Activated T-cell treated with anti-CD3 and anti-CD28 coated beads, Interleukin-2, amount 50 U/mL, for 1 hour (primary cell): ENCODE results near the gene BDP1.
"Not testable (repeated sequence)": the region's sequence is repeated elsewhere in the genome, so short reads cannot be mapped to it uniquely, and the experiment has no call there.

Experiments used
- DNase-seq: peaks from one replicate; pipeline ENCODE4 v3.0.0-alpha.2; 2020

BDP1 gene

DNA sequence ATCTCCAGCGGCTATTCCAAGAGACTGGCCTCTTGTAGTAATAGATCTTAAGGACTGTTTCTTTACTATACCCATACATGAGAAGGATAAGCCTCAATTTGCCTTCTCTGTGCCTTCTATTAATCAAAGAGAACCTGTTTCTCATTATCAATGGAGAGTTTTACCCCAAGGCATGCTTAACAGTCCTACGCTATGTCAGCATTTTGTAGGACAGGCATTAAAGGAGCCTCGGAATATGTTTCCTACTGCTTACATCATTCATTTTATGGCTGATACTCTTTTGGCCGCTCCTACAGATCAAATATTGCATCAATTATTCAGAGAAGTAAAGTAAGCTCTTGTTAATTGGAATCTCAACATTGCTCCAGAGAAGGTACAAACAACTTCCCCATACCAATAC is 120.1 kb downstream of the BDP1 start:
- not testable (repeated sequence) for DNase-seq

DNA sequence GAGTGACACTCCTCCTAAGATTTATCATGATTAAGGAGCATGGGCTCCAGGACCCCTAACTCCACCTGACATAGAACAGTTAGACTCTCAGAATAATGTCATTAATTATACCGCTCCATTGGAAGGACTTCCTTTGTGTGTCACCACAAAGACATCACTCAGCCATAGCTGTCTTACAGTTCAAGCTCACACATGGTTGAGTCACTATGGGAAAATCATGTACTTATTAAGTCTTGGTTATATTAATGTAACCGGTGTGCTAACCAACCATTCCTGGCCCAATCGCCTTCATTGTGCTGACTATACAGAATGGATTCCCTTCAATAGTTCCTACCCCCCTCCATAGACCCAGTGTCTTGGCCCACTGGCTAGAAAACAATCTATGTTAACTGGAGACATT is 120.8 kb downstream of the BDP1 start:
- DNase-seq = no peak

DNA sequence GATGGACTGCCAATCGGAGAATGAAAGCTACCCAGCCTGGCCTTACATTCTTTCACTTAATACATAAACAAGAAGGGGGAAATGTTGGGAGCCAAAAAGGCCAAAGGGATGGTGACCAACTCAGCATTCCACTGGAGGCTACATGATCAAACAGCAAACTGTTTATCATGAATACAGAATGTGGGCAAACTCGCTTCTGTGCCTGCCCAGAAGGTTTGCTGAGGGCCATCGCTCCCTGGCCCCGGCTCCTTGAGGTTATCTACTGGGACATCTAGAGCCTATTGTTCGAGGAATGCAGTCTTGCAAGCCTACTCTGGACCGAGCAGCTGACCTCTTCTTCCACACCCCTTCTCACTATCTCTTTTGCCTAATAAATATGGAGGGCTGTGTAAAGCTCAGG is 122.4 kb downstream of the BDP1 start:
- DNase-seq = not testable (repeated sequence)

DNA sequence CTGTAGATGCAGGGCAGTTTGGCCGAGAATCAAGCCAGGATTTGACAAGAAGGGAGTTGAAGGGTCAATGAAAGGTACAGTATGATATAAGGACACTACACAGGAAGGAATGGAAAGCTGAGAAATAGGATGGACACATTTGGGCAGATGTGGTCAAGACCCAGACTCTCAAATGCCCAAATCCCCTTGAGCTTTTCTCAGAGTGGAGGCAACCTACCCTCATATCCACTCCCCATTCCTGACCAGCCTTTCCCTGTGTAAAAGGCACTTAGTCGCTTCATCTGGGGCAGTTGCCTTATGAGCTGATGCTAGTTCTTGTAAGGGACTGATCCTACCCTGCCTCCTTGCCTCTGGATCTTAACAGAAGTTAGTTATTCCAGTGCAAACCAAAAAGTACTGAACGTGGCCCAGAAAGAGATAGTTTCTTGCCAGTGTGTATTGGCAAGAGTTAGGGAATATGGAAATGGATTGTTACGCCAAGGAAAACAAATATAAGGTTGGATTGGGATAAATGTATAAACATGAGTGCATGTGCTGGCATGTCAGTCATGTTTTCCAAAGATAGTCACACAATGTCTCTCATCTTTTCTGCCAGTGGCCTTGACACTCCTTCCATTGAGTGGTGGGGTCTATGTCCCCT is 127.6 kb downstream of the BDP1 start:
- DNase-seq = no peak

DNA sequence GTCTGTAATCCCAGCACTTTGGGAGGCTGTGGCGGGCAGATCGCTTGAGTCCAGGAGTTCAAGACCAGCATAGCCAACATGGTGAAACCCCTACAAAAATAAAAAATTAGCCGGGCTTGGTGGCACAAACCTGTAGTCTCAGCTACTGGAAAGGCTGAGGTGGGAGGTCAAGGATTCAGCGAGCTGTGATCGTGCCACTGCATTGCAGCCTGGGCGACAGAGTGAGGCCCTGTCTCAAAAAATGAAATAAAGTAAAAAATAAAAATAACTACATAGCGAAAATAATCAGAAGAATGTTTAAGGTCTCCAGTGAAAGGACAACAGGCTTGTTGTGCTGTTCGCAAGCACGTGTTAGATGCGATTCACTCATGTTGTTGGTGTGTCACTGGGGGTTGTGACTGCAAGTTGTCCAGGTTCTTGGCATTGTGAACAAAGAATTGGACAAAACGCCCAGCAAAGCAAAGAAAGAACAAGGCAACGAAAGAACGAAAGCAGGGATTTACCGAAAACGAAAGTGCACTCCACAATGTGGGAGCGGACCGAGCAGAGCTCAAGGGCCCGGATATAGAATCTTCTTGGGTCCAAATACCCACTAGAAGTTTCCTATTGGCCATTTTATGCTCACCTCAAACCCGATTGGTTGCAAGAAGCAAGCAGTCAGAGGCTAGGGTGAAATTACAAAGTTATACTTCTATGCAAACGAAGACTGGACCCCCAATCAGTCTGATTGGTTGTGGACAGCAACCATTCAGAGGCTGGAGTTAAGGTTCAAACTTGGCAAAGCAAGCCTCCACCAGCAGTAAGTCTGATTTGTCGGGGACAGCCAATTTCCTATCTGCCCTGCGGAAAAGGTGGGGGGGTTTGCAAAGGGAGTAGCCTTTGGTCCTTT is 130.8 kb downstream of the BDP1 start:
- peak; percentile 20 for DNase-seq

DNA sequence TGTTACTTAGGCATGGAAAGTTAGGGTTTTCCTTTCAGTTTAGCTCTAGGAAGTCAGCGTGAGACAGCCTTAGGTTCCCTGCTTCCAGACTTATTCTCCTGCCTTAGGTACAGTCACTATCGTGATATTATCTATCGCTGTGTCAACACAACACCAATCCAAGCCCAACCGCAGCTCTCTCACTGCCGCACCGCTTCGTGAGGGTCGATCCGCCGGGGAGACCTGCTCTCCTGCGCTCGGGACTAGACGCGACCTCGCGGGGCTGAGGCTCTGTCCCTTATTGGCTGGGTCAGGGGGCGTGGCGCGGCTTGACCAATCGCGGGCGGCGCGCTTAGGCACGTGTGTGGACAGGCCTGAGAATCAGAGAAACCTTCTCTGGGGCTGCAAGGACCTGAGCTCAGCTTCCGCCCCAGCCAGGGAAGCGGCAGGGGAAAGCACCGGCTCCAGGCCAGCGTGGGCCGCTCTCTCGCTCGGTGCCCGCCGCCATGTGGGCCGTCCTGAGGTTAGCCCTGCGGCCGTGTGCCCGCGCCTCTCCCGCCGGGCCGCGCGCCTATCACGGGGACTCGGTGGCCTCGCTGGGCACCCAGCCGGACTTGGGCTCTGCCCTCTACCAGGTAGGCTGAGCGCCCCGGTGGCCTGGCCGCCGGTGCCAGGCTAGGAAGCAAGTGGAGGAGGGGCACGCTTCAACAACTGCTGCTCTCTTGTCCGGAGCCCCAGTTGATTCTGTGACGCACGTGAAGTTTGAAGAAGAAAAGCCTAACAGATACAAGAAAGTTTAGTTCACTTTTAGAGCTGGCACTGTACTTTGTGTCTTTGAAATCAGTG is 131.7 kb downstream of the BDP1 start, which contains the start of gene MCCC2:
Gene MCCC2 (plus strand): TSS at position 400 of the 825 bp plus-strand sequence. CDS start 86 bp downstream, at position 486.
- peak; percentile 93 for DNase-seq

DNA sequence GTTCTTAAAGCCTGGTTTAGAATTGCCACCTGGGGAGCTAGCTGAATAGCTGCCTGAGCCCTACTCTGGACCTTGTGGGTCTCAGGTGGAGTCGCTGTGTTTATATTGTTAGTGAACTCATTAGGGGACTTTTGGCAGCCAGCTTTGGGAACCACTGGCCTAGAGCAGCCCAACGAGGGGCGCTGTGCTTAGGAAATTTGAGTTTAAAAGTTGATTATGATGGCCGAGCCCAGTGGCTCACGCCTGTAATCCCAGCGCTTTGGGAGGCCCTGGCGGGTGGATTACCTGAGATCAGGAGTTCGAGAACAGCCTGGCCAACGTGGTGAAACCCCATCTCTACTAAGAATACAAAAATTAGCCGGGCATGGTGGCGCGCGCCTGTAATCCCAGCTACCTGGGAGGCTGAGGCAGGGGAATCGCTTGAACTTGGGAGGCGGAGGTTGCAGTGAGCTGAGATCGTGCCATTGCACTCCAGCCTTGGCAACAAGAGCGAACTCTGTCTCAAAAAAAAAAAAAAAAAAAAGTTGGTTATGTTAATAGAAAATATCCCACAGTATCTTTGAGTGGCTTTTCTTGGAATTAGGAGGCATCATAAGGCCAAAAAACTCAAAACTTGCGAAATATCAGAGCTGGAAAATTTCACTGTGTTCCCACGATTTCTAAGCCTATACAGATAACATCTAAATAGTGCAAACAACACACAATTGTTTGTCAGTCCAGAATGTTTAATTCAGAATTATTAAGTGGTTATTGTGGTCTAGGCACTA is 132.5 kb downstream of the BDP1 start:
- no peak for DNase-seq

DNA sequence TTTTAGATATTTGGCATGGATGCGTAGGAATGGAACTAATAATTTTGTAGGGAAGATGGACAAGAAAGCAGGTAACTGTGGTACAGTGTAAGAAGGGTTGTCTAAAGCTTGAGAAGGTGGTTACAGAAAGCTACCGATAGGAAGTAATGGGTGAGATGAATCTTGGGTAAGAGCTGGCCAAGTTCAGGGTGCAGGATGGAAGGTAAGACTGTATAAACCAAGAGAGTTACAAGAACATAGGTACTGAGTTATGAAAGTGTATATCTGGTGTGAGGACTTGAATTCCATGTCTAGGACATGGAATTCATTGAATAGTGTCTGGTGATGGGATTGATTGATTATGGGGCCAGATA is 133.1 kb downstream of the BDP1 start:
- no peak for DNase-seq

DNA sequence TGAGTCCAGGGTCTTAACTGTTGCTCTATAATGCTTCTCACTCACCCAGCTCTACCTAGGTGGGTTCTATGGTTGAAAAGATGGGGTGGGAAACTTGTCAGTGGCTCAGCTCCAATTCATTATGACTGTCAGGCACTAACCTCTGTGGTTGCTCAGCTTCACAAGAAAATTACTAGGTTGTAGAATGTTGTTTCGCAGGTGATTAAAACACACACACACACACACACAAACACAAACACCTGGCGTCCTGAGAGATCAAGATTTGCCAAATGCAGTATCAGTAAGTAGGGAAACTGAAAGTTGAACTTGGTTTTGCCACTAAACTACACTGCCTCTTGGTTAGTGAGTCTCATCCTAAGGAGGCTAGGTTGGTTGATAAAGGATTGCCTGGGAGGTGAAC is 134.5 kb downstream of the BDP1 start:
- DNase-seq = no peak

DNA sequence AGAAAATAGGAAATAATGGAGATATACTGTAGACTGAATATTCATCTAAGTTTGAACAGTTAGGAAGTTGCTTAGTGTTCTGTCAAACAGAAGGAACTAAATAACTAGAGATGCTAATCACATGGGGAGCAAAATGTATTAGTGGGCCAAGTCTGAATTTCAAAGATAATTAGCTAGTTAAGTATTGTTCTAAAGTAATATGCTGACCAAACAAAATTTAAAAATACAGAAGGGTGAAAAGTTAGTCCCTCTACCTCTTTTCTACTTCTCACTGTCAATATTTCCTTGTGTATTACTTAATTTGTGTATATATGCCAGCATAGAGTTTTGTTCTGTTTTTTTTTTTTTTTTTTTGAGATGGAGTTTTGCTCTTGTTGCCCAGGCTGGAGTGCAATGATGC is 135.6 kb downstream of the BDP1 start:
- no peak for DNase-seq

DNA sequence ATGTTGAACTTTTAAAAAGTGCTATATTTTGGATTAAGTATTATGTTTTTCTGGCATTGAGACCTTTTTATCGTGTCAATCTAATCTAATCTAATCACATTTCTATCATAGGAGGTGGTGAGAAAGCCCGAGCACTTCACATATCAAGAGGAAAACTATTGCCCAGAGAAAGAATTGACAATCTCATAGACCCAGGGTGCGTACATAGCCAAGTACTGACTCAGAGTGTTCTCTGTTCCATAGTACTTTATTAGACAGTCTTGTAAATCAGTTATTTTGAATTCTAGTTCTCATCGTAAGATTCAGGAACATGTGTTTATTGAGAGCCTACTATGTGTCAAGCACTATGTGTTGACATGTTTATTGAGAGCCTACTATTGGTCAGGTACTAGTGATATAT is 140.7 kb downstream of the BDP1 start:
- no peak for DNase-seq

DNA sequence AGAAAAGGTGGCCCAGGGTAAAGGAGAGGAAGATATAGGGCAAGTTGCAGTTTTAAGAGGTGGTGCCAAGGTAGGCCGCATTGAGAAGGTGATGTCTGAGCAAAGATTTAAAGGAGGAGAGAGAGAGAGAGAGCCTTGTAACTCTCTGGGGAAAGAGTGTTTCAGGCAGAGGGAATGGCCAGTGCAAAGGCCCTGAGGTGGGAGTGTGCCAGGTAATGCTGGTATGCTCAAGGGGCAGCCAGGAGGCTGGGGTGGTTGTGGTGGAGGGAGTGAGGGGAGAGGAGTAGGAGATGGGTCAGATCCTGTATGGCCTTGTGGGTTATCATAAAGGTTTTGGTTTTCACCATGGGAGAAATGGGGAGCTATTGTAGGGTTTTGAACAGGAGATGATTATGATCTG is 141.6 kb downstream of the BDP1 start:
- no peak for DNase-seq

DNA sequence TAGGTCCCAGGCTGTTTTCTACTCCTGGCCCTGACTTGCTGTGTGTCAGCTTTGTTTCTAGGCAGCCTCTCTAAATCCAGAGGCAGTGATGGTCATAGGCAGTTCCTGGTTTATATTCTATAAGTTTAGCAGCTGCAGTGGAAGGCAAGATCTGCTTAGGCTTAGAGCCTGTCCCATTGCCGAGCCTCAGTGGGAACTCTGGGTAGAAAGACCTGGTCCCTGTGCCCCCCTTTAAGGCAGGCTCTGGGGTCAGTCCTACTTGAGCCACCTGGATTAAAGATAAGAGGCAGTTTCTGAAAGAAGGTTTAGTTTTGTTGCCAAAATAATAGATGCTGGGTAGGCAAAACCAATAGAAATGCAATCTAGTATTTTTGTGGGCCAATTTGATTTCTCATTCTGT is 145.3 kb downstream of the BDP1 start:
- DNase-seq = no peak

DNA sequence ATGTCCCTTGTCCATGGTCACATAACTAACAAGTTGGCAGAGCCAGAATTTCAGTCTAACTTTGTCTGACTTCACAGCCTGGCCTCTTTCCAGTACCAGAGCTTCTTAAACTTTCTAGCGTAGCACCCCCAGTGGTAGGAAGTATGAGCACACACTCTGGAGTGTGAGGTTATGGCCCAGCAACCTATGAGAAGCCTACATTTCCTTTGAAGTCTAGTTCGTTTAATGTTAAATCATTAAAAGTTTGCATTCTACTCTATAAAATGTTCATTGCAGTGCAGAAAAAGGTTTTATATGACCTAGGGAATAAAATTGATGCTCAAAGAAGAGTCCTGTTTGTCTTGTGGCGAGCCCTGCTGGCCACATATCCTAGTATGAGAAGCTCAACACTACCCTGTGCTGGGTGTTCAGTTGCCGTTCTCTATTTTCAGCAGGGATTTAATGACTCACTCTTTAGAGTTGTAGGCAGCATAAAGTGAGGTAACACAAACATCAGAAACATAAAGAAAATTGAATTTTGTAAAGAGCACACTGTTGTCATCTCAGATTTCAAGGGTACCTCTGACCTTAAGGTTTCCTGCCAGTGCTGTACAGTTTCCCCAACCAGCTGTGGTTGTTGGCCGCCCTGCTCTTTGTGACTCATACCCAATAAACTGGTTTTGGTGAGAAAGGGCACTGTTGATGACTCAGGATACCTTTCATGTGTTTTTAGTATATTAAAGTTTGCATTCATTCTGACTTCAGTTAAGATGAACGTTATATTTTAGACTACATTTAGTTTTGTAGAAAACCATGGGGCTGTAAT is 146.0 kb downstream of the BDP1 start:
- DNase-seq = peak; percentile 54

DNA sequence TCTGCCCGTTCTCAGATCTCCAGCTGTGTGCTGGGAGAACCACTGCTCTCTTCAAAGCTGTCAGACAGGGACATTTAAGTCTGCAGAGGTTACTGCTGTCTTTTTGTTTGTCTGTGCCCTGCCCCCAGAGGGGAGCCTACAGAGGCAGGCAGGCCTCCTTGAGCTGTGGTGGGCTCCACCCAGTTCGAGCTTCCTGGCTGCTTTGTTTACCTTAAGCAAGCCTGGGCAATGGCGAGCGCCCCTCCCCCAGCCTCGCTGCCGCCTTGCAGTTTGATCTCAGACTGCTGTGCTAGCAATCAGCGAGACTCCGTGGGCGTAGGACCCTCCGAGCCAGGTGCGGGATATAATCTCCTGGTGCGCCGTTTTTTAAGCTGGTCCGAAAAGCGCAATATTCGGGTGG is 154.5 kb downstream of the BDP1 start:
- DNase-seq = not testable (repeated sequence)

DNA sequence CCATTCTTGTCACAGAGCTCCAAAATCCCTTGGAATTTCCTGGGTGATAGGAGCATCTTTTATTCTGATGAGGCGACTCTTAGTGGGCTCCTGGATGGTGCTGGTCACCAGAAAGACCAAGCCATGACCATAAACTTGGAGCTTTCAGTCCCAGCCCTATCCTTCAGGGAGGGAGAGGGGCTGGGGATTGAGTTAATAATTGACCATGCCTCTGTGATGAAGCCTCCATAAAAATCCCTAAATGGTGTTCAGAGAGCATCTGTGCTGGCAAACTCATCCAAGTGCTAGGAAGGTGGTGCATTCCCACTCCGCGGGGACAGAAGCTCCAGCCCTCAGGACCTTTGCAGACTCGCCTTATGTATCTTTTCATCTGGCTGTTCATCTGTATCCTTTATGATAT is 160.4 kb downstream of the BDP1 start:
- no peak for DNase-seq
